H9 (cell line): ENCODE data around the gene WDPCP. TPM values are rescaled to one million over a fixed set of nuclear protein-coding genes. Genes with fewer than 3 reads are reported as not detected.

Experiments used
- DNase-seq: peaks from one replicate; pipeline ENCODE4 v3.0.0-alpha.2; 2017
- H2AFZ ChIP-seq: one replicate; pipeline ENCODE4 v1.6.1; 2013; ENCODE audit warnings: mild to moderate bottlenecking, low read length, control low read depth, moderate library complexity
- H2AK5ac ChIP-seq: 2 replicates; pipeline ENCODE4 v1.6.1; 2013; ENCODE audit warnings: low read length, control low read depth, mixed read lengths; ENCODE audit not compliant: insufficient read length
- H2BK120ac ChIP-seq: one replicate; pipeline ENCODE4 v1.6.1; 2013; ENCODE audit warnings: low read depth, mild to moderate bottlenecking, low read length, control low read depth, inconsistent platforms; ENCODE audit not compliant: poor library complexity, severe bottlenecking
- H2BK12ac ChIP-seq: 2 replicates; pipeline ENCODE4 v1.6.1; 2013; ENCODE audit warnings: low read length, control low read depth, mixed read lengths, low read depth; ENCODE audit not compliant: insufficient read length
- H2BK15ac ChIP-seq: 2 replicates; pipeline ENCODE4 v1.6.1; 2013; ENCODE audit warnings: low read depth, low read length, control low read depth
- H2BK20ac ChIP-seq: one replicate; pipeline ENCODE4 v1.6.1; 2013; ENCODE audit warnings: low read depth, mild to moderate bottlenecking, low read length, control low read depth, inconsistent platforms; ENCODE audit not compliant: poor library complexity, severe bottlenecking
- H2BK5ac ChIP-seq: 2 replicates; pipeline ENCODE4 v1.6.1; 2013; ENCODE audit warnings: low read length, control low read depth, mixed read lengths; ENCODE audit not compliant: insufficient read length
- H3K14ac ChIP-seq: 2 replicates; pipeline ENCODE4 v1.6.1; 2013; ENCODE audit warnings: low read length, control low read depth; ENCODE audit not compliant: insufficient read depth
- H3K18ac ChIP-seq: 2 replicates; pipeline ENCODE4 v1.6.1; 2013; ENCODE audit warnings: low read depth, mild to moderate bottlenecking, mixed read lengths, low read length, control low read depth; ENCODE audit not compliant: insufficient read length
- H3K23ac ChIP-seq: 2 replicates; pipeline ENCODE4 v1.6.1; 2013; ENCODE audit warnings: low read length, control low read depth, mixed read lengths, low read depth; ENCODE audit not compliant: insufficient read length
- H3K23me2 ChIP-seq: 2 replicates; pipeline ENCODE4 v1.6.1; 2013; ENCODE audit warnings: low read depth, mild to moderate bottlenecking, mixed read lengths, low read length, control low read depth; ENCODE audit not compliant: insufficient read length, poor library complexity, severe bottlenecking
- H3K27ac ChIP-seq: 2 replicates; pipeline ENCODE4 v1.5.1; 2013; ENCODE audit warnings: low read length, control low read depth, mixed read lengths, low read depth; ENCODE audit not compliant: insufficient read length
- H3K27me3 ChIP-seq: 2 replicates; pipeline ENCODE4 v1.6.1; 2013; ENCODE audit warnings: low read length, control low read depth, inconsistent platforms; ENCODE audit not compliant: insufficient read depth
- H3K4ac ChIP-seq: 2 replicates; pipeline ENCODE4 v1.6.1; 2013; ENCODE audit warnings: low read depth, mild to moderate bottlenecking, control low read depth, inconsistent platforms, low read length, moderate library complexity
- H3K4me1 ChIP-seq: 2 replicates; pipeline ENCODE4 v1.6.1; 2013; ENCODE audit warnings: low read length, control low read depth, inconsistent platforms; ENCODE audit not compliant: insufficient read depth
- H3K4me2 ChIP-seq: 2 replicates; pipeline ENCODE4 v1.6.1; 2013; ENCODE audit warnings: low read length, control low read depth, mixed read lengths; ENCODE audit not compliant: insufficient read length, insufficient read depth
- H3K56ac ChIP-seq: 2 replicates; pipeline ENCODE4 v1.6.1; 2013; ENCODE audit warnings: low read depth, mild to moderate bottlenecking, mixed read lengths, low read length, control low read depth; ENCODE audit not compliant: insufficient read length
- H3K79me1 ChIP-seq: 2 replicates; pipeline ENCODE4 v1.6.1; 2013; ENCODE audit warnings: low read depth, mild to moderate bottlenecking, moderate library complexity, low read length, control low read depth, inconsistent platforms; ENCODE audit not compliant: insufficient read depth, poor library complexity, severe bottlenecking
- H3K79me2 ChIP-seq: 2 replicates; pipeline ENCODE4 v1.6.1; 2013; ENCODE audit warnings: low read length, control low read depth, inconsistent platforms; ENCODE audit not compliant: insufficient read depth
- H3K9ac ChIP-seq: 2 replicates; pipeline ENCODE4 v1.6.1; 2013; ENCODE audit warnings: low read length, control low read depth, mixed read lengths; ENCODE audit not compliant: insufficient read length; ENCODE audit errors: extremely low read depth
- H3K9me3 ChIP-seq: one replicate; pipeline ENCODE4 v1.6.1; 2013; ENCODE audit warnings: low read depth, low read length, inconsistent platforms; ENCODE audit not compliant: control insufficient read depth
- H3T11ph ChIP-seq: one replicate; pipeline ENCODE4 v1.6.1; 2013; ENCODE audit warnings: mild to moderate bottlenecking, low read length, control low read depth, inconsistent platforms
- H4K20me1 ChIP-seq: one replicate; pipeline ENCODE4 v1.6.1; 2013; ENCODE audit not compliant: control insufficient read depth, insufficient read length, insufficient read depth
- H4K5ac ChIP-seq: 2 replicates; pipeline ENCODE4 v1.6.1; 2013; ENCODE audit warnings: low read depth, mild to moderate bottlenecking, mixed read lengths, low read length, control low read depth; ENCODE audit not compliant: insufficient read length
- H4K8ac ChIP-seq: replicated peaks from 2 replicates; pipeline ENCODE4 v1.6.1; 2013; ENCODE audit warnings: low read length, control low read depth, mixed read lengths, low read depth; ENCODE audit not compliant: insufficient read length
- H4K91ac ChIP-seq: 2 replicates; pipeline ENCODE4 v1.6.1; 2013; ENCODE audit warnings: low read depth, mild to moderate bottlenecking, moderate library complexity, mixed read lengths, low read length, control low read depth; ENCODE audit not compliant: insufficient read length
- H3K27ac Mint-ChIP-seq, 3 experiments: 2 replicates in 2 of 3; 3 replicates in 1 of 3; pipeline ENCODE4 v1.8.0; 2020 to 2021; ENCODE audit warnings: mixed read lengths in 3 of 3, mild to moderate bottlenecking in 1 of 3, moderate library complexity in 1 of 3
- H3K27me3 Mint-ChIP-seq: 2 replicates; pipeline ENCODE4 v1.8.0; 2021; ENCODE audit warnings: low read depth, mild to moderate bottlenecking, moderate library complexity, mixed read lengths
- H3K36me3 Mint-ChIP-seq, 3 experiments: 2 replicates in 2 of 3; 3 replicates in 1 of 3; pipeline ENCODE4 v1.8.0; 2020 to 2021; ENCODE audit warnings: low read depth in 3 of 3, mixed read lengths in 3 of 3; ENCODE audit not compliant: insufficient read depth in 1 of 3
- H3K4me1 Mint-ChIP-seq, 2 experiments: 2 replicates each; pipeline ENCODE4 v1.8.0; 2020; ENCODE audit warnings: mixed read lengths in 2 of 2
- H3K4me3 Mint-ChIP-seq, 2 experiments: 2 replicates in 1 of 2; 3 replicates in 1 of 2; pipeline ENCODE4 v1.8.0; 2020 to 2021; ENCODE audit warnings: mild to moderate bottlenecking in 2 of 2, mixed read lengths in 2 of 2, moderate library complexity in 1 of 2
- H3K9me3 Mint-ChIP-seq, 2 experiments: 2 replicates in 1 of 2; 3 replicates in 1 of 2; pipeline ENCODE4 v1.8.0; 2020; ENCODE audit warnings: mild to moderate bottlenecking in 2 of 2, mixed read lengths in 2 of 2, moderate library complexity in 1 of 2
- WGBS: extraction: QIAGEN DNeasy Blood & Tissue Kit; methylation state at CpG from one replicate; pipeline ENCODE4 v1.1.7; 2013; ENCODE audit warnings: missing lambda C conversion rate, low lambda C conversion rate, mixed read lengths; ENCODE audit not compliant: insufficient read length; ENCODE audit errors: extremely low coverage; 5-methylcytosine and 5-hydroxymethylcytosine counted together
- total RNA-seq: library from RNA; stranded (reverse); gene quantifications from 2 replicates; pipeline ENCODE4 v1.2.1, GENCODE V29; 2021
- TF ChIP-seq, protein P1 (sequence below): fragments of 200-600 bp; sonication (generic); conservative IDR thresholded peaks from 3 replicates; pipeline ENCODE4 v1.8.0; 2021; ENCODE audit warnings: antibody characterized with exemption, mild to moderate bottlenecking

The WDPCP gene
- total RNA-seq, 1 experiment from 2014 or later, result 22.4 TPM

DNA sequence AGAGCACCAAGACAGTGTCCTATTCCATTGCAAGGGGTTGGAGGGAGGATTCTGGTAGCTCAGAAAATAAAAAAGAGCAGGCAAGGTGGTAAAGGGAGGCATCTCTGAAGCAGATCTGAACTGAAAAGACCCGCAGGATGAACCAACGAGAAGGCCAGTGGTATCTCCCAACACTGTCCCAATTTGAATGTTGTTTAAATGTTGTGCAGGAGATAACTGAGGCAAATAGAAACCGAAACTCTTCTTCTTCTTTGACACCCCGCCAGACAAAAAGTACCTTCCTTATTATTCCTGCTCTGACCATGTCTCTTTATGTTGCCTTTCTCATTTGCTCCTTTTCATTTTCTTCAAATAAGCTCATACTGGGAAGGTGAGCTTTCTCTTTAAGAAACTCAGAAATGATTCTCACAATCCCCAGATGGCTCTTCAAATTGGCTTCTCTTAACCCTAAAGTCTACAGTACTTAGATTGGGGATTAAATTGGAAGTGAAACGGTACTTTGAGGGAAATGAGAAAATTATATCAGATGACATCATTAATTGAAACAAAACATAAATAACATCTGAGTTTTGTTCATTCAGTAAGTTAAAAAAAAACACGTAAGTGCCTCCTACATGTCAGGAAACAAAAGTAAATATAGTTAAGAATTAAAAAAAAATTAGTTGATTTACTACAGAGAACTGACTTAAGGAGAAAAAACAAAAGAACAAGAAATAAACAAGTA is 143.6 kb downstream of the WDPCP start:
- Mint-ChIP-seq H3K27me3 (no peaks in the 10 kb centered on the region), H3K4me3 (no peak overlapping the region), H3K27ac (0 out of 7 replicates have a peak overlapping the region, but pooled peaks of 1 of the 3 experiments have one; percentile 5), H3K9me3 (no peaks in the 10 kb centered on the region), H3K36me3 (no peaks in the 10 kb centered on the region), H3K4me1 (peaks cover 10 to 21% of the 10 kb centered on the region in 2 experiments)
- H3K9ac ChIP-seq, result no peak overlapping the region
- H4K91ac ChIP-seq, result no peak overlapping the region
- H3K4ac ChIP-seq, result no peak overlapping the region
- H3K79me1 ChIP-seq, result no peaks in the 10 kb centered on the region
- H3K23me2 ChIP-seq, result no peaks in the 10 kb centered on the region
- no peaks in the 10 kb centered on the region for H3K27me3 ChIP-seq
- no peak overlapping the region for H2BK5ac ChIP-seq
- no peaks in the 10 kb centered on the region for H4K20me1 ChIP-seq
- H3K4me2 ChIP-seq, result no peak overlapping the region
- H3K23ac ChIP-seq, result no peak overlapping the region
- no peak overlapping the region for H4K8ac ChIP-seq
- H3T11ph ChIP-seq, result no peak overlapping the region
- H3K18ac ChIP-seq, result no peak overlapping the region
- H3K27ac ChIP-seq, result no peak overlapping the region
- TF ChIP-seq, protein P1, sequence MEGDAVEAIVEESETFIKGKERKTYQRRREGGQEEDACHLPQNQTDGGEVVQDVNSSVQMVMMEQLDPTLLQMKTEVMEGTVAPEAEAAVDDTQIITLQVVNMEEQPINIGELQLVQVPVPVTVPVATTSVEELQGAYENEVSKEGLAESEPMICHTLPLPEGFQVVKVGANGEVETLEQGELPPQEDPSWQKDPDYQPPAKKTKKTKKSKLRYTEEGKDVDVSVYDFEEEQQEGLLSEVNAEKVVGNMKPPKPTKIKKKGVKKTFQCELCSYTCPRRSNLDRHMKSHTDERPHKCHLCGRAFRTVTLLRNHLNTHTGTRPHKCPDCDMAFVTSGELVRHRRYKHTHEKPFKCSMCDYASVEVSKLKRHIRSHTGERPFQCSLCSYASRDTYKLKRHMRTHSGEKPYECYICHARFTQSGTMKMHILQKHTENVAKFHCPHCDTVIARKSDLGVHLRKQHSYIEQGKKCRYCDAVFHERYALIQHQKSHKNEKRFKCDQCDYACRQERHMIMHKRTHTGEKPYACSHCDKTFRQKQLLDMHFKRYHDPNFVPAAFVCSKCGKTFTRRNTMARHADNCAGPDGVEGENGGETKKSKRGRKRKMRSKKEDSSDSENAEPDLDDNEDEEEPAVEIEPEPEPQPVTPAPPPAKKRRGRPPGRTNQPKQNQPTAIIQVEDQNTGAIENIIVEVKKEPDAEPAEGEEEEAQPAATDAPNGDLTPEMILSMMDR, result no peak
- no peak overlapping the region for H2AFZ ChIP-seq
- H4K5ac ChIP-seq, result no peak overlapping the region
- H2AK5ac ChIP-seq, result no peak overlapping the region
- no peak for DNase-seq
- no peaks in the 10 kb centered on the region for H3K79me2 ChIP-seq
- WGBS, result no CpG with 5 or more reads among the region's 6 CpGs
- H3K14ac ChIP-seq, result no peak overlapping the region
- no peak overlapping the region for H2BK15ac ChIP-seq
- H3K9me3 ChIP-seq, result no peaks in the 10 kb centered on the region
- H3K4me1 ChIP-seq, result no peaks in the 10 kb centered on the region; the same call in 1 of the 2 replicates
- no peak overlapping the region for H2BK12ac ChIP-seq
- no peak overlapping the region for H2BK20ac ChIP-seq
- H2BK120ac ChIP-seq, result no peak overlapping the region
- no peak overlapping the region for H3K56ac ChIP-seq
